RCC 7860 (cell line): ENCODE measurements around the gene MAN2B1.
"Not testable (repeated sequence)": the region's sequence is repeated elsewhere in the genome, so short reads cannot be mapped to it uniquely, and the experiment has no call there.

Experiments
- DNase-seq: peaks from one replicate; pipeline ENCODE4 v3.0.0-alpha.2; 2015; ENCODE audit warnings: low spot score
- FAIRE-seq: peaks from 2 replicates; lab custom pipeline; 2012; peaks lifted over from hg19 to GRCh38; lab: Jason Lieb, UNC

Gene MAN2B1

DNA sequence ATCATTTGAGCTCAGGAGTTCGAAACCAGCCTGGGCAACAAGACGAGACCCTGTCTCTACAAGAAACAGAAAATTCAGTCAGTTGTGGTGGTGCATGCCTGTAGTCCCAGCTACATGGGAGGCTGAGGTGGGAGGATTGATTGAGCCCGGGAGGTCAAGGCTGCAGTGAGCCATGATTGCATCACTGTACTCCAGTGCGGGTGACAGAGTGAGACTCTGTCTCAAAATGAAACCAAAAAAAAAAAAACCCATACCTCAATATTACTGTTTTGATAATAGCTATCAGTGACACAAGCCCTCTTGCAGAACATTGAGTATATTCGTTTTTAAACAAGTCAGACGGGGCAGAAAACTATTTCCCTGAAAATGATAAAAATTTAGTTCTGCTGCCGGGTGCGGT lies 39.6 kb downstream of the MAN2B1 start:
- no peak for FAIRE-seq
- DNase-seq, result no peak

DNA sequence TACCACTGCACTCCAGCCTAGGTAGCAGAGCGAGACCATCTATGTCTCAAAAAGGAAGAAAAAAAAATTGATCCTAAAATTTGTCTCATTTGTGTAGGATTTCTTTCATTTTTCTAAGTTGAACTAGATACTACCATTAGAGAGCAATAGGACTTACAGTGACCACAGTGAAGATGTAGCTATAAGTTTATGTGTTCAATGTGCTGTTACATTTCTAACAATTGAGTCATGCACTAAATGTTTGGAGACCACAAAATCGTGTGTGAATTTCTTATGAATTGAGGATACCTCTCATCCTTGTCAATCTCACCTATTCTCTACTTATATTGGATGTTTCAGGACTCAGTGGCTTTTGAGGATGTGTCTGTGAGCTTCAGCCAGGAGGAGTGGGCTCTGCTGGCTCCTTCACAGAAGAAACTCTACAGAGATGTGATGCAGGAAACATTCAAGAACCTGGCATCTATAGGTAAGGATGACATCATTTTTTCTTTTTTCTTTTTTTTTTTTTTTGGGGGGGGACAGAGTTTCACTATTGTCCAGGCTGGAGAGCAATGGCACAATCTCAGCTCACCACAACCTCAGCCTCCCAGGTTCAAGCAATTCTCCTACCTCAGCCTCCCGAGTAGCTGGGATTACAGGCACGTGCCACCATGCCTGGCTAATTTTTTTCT lies 43.0 kb downstream of the MAN2B1 start:
- FAIRE-seq (no peak), DNase-seq (peak; percentile 12)

DNA sequence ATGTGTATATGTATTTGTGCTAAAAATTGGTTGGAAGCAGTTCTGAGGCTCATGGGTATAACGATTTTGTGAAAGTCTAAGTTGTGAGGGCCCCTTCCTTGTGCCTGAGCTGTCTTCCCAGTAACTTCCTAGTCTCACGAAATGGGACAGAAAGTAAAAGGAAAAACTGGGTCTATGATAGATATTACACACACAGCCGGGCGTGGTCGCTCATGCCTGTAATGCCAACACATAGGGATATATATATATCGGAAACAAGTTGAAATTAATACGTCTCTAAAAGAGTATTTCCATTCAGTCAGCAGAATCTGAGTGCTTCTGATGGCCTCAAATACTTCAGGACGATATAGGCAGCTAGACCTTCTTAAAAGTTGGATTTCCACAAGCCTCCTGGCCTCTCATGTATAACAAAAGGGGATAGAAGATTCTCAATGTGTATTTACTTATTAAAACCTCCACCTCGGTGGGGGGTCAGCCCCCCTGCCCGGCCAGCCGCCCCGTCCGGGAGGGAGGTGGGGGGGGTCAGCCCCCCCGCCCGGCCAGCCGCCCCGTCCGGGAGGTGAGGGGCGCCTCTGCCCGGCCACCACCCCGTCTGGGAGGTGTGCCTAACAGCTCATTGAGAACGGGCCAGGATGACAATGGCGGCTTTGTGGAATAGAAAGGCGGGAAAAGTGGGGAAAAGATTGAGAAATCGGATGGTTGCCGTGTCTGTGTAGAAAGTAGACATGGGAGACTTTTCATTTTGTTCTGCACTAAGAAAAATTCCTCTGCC lies 45.1 kb downstream of the MAN2B1 start:
- FAIRE-seq, DNase-seq: not testable (repeated sequence)

DNA sequence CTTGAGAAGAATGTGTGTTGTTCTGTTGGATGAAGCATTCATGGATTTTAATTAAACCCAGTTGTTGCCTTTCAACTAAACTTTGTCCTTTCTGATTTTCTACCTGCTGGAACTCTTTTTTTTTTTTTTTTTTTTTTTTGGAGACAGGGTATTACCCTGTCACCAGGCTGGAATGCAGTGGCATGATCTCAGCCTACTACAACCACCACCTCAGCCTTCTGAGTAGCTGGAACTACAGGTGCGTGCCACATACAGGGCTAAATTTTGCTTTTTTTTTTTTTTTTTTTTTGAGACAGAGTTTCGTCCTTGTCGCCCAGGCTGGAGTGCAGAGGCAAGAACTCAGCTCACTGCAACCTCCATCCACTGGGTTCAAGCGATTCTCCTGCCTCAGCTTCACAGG lies 48.9 kb downstream of the MAN2B1 start:
- FAIRE-seq, result no peak
- DNase-seq, result no peak

DNA sequence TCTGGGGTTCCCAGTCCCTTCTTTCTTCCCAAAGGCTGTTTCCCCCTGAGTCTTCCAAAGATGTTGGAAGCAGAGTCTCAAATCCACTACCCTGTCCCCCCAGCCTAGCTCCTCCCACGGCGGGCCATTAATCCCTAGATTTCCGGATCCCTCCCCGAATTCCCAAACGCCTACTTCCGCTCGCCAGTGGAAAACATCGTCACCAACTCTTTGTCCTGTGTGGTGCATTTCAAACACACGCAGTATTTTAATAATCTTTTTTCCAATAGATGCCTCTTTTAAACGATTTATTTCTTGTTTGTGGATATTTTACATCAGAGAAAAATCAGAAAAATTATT lies 55.2 kb downstream of the MAN2B1 start:
- FAIRE-seq (peak; percentile 36), DNase-seq (peak; percentile 28)

DNA sequence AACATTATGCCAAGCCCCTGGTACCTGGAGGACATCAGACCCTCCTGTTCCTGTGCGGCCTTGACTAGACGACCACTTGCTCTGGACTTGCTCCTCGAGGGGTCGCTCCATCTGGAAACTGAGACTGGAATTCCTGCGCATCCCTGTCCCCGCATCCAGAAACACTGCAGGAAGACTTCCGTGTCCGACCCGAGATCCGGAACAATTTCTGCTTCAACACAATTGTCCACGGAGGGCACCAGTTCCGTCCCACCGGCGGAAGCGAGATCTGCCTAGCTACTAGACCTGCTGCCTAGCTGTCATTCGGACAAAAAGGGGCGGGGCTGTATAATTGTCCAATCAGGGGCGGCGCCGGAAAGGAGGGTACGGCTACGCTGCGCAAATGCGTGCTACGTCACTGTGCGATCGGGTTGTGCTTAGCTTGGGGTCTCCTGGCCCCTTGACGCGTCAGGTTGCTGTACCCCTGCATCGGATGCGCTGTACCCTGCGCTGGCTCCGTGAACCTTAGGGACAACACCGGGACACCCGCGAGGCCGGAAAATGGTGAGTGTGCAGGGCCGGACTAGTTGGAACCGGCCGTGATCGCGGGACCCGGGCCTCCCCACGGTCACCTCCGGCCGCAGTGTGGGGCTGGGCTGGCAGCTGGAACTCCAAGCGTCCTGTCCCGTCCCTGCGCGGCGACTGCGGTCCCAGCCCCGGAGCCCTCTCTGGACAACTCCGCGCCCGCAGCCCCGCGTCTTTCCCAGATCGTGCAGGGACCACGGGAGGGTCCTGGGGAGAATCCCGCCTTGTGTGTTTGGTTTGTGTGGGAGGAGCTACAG lies 55.8 kb downstream of the MAN2B1 start, which contains the start of the genes ZNF490 and ZNF791:
Gene ZNF490 (minus strand): TSS at position 274 of the 821 bp plus-strand sequence. CDS start 133 bp downstream, at position 141.
Gene ZNF791 (plus strand): TSS at position 381 of the 821 bp plus-strand sequence. CDS start 160 bp downstream, at position 541.
- DNase-seq, result peak; percentile 93
- peak; percentile 81 for FAIRE-seq

DNA sequence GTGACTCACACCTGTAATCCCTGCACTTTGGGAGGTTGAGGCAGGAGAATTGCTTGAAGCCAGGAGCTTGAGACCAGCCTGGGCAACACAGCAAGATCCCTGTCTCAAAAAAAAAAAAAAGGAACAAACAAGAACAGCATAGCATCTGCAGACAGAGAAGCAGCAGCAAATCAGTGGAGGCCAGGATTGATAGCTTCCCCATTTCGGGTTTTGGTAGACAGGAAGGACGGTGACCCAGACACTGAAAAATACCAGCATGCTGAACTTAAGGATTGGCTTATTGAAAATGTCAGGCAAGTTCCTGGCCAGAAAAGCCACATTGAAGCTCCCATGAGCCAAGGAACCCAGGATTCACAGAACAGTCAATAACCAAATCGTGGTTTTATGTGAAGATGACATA lies 58.9 kb downstream of the MAN2B1 start:
- FAIRE-seq, result no peak
- no peak for DNase-seq

DNA sequence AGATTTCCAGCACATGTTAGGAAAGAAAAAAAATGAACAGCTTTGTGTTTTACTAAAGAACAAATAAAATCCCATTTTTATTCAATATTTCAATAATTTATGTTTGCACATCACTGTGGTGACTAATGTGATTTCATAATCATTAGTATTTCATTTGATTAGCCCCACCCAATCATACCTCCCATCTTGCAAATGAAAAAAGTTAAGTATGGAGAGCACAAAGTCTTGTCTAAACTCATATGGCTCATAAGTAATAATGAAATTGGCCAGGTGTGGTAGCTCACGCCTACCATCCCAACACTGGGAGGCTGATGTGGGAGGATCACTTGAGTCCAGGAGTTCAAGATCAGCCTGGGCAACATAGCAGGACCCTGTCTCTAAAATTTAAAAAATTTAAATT lies 59.7 kb downstream of the MAN2B1 start:
- DNase-seq, result no peak
- FAIRE-seq, result no peak

DNA sequence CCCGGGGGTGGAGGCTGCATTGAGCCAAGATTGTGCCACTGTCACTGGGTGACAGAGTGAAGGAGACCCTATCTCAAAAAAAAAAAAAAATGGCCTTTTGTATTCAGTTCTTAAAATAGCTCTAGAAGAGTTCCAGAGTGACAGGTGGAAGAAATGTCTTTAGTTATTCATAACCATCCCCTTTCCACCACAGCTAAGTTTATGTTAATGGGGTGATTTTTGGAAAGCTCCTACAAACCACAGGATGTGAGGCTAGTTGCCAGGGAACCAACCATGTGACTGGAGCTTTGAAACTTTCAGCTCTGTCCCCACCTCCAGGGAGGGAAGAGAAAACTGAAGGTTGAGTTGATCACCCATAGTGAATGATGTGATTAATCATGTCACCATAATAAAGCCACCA lies 62.8 kb downstream of the MAN2B1 start:
- no peak for DNase-seq
- no peak for FAIRE-seq

DNA sequence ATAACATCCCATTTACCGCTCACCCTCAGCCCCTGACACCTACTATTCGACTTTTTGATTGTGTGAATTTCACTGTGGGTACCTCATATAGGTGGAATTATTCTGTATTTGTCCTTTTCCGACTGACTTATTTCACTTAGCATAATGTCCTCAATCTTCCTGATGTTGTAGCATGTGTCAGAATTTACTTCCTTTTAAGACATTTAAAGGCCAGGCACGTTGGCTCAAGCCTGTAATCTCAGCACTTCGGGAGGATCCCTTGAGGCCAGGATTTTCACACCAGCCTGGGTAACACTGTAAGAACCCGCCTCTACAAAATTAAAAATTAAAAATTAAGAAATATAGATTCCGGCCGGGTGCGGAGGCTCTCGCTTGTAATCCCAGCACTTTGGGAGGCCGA lies 68.9 kb downstream of the MAN2B1 start:
- no peak for FAIRE-seq

DNA sequence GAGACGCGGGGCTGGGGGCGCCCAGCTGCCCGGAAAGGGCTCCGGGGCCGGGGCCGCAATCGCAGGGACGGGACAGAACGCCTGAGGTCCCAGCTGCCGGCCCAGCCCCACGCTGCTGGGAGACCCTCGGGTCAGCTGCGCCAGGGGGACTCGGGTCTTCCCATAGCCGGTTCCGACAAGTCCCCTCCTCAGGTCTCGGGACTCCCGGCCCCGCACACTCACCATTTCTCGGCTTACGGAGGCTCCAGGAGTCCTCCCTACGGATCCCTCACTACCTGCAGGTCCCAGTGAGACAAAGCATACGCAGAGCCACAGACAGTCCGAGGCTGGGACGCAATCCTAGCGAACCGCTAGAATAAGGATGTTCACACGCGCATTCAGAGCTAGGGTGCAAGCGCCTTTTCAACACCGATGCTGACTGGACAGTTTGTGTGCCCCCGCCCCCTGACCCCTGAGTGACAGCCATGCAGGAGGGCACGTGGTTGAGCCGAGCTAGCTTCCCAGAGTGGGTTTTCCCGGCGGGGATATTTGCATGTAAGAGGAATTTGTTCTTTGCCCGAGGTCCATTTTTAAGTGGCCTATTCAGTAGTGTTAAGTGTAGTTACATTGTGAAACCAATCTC lies 69.5 kb downstream of the MAN2B1 start:
- DNase-seq (no peak), FAIRE-seq (no peak)

More for the DNA sequence above, 68.9 kb downstream of the MAN2B1 start:
- no peak for DNase-seq
